Endothelial cell of umbilical vein (primary cell): ENCODE data around the gene ZNF763. TPM values are rescaled to one million over a fixed set of nuclear protein-coding genes. Genes with fewer than 3 reads are reported as not detected.

Source experiments
- BruUV-seq: library from RNA; stranded (reverse); fragments of 400-500 nt; replicated peaks from 2 replicates; lab custom pipeline; 2021; lab: Mats Ljungman, UMichigan
- CTCF ChIA-PET: fragments of 300-600, 350-600 bp; sonication (Branson Sonifier 250); formaldehyde crosslinking; loops from one replicate; lab custom pipeline; 2021; ENCODE audit warnings: antibody characterized with exemption, inconsistent platforms; lab: Charles Lee
- POLR2A ChIA-PET: fragments of 300-600, 350-600 bp; sonication (Branson Sonifier 250); formaldehyde crosslinking; loops from one replicate; lab custom pipeline; 2021; ENCODE audit warnings: antibody characterized with exemption, inconsistent platforms; lab: Charles Lee
- DNase-seq: peaks from one replicate; pipeline ENCODE4 v3.0.0-alpha.2; 2011; ENCODE audit warnings: low read depth, low spot score
- FAIRE-seq: peaks from 2 replicates; lab custom pipeline; 2011; peaks lifted over from hg19 to GRCh38; lab: Jason Lieb, UNC
- H2AFZ ChIP-seq: 2 replicates; pipeline ENCODE4 v1.6.0; 2012; ENCODE audit warnings: low read depth, low read length, control low read depth, inconsistent platforms
- H3K27ac ChIP-seq: 2 replicates; pipeline ENCODE4 v1.5.1; 2011; ENCODE audit warnings: low read depth, mild to moderate bottlenecking, control low read depth, low read length, moderate library complexity; ENCODE audit not compliant: insufficient read depth
- H3K27me3 ChIP-seq, 2 experiments: 2 replicates each; pipeline versions ENCODE4 v1.6.0 to v1.6.1; 2011; ENCODE audit warnings: low read length in 2 of 2, mixed read lengths in 1 of 2; ENCODE audit not compliant: control insufficient read depth in 2 of 2, insufficient read depth in 2 of 2
- H3K36me3 ChIP-seq, 2 experiments: 2 replicates in 1 of 2; 3 replicates in 1 of 2; pipeline ENCODE4 v1.5.1; 2011; ENCODE audit warnings: low read length in 2 of 2, mild to moderate bottlenecking in 1 of 2, moderate library complexity in 1 of 2; ENCODE audit not compliant: control insufficient read depth in 2 of 2, insufficient read depth in 2 of 2; ENCODE audit errors: extremely low read depth in 1 of 2
- H3K4me1 ChIP-seq: 3 replicates; pipeline ENCODE4 v1.5.1; 2011; ENCODE audit warnings: mild to moderate bottlenecking, low read length; ENCODE audit not compliant: control insufficient read depth, insufficient read depth; ENCODE audit errors: extremely low read depth
- H3K4me2 ChIP-seq: 2 replicates; pipeline ENCODE4 v1.6.1; 2011; ENCODE audit warnings: low read length, control low read depth, mixed read lengths; ENCODE audit not compliant: insufficient read depth
- H3K4me3 ChIP-seq, 3 experiments: fragments of 200-600 bp in 1 of 3; sonication (generic), shearing (Covaris generic) in 1 of 3; replicated peaks in 1 of 3; 2 replicates each; pipeline ENCODE4 v1.5.1; 2011 to 2016; ENCODE audit warnings: control low read depth in 3 of 3, low read length in 3 of 3, mild to moderate bottlenecking in 2 of 3, inconsistent platforms in 1 of 3, low read depth in 1 of 3, moderate library complexity in 1 of 3; ENCODE audit not compliant: insufficient read depth in 1 of 3
- H3K79me2 ChIP-seq: 2 replicates; pipeline ENCODE4 v1.6.0; 2012; ENCODE audit warnings: low read length, inconsistent platforms; ENCODE audit not compliant: control insufficient read depth, insufficient read depth
- H3K9ac ChIP-seq: replicated peaks from 2 replicates; pipeline ENCODE3; 2011; ENCODE audit warnings: low read length, control low read depth; ENCODE audit not compliant: insufficient read depth; ENCODE audit errors: extremely low read depth
- H3K9me1 ChIP-seq: replicated peaks from 3 replicates; pipeline ENCODE4 v1.6.0; 2011; ENCODE audit warnings: mild to moderate bottlenecking, low read length; ENCODE audit not compliant: control insufficient read depth, insufficient read depth; ENCODE audit errors: extremely low read depth
- H3K9me3 ChIP-seq: replicated peaks from 2 replicates; pipeline ENCODE4 v1.5.1; 2012; ENCODE audit warnings: low read length, inconsistent platforms; ENCODE audit not compliant: control insufficient read depth, insufficient read depth
- H4K20me1 ChIP-seq: replicated peaks from 2 replicates; pipeline ENCODE3; 2011; ENCODE audit warnings: mild to moderate bottlenecking, low read length; ENCODE audit not compliant: control insufficient read depth, insufficient read depth; ENCODE audit errors: extremely low read depth
- CTCF ChIP-seq, 2 donors: IDR thresholded peaks; 1 replicate in 1 of 2; 2 replicates in 1 of 2; pipeline ENCODE4 v1.5.1; 2011; ENCODE audit warnings: low read length in 2 of 2, mild to moderate bottlenecking in 2 of 2, moderate library complexity in 2 of 2, control low read depth in 1 of 2, inconsistent platforms in 1 of 2, low read depth in 1 of 2; ENCODE audit not compliant: insufficient read depth in 1 of 2; ENCODE audit errors: extremely low read depth in 1 of 2
- FOS ChIP-seq: IDR thresholded peaks from 2 replicates; pipeline ENCODE4 v1.6.1; 2011; ENCODE audit warnings: mild to moderate bottlenecking, low read length, moderate library complexity, borderline replicate concordance; ENCODE audit not compliant: insufficient read depth
- GATA2 ChIP-seq: IDR thresholded peaks from 2 replicates; pipeline ENCODE4 v1.7.0; 2011; ENCODE audit warnings: low read depth, mild to moderate bottlenecking, moderate library complexity, mixed read lengths, low read length; ENCODE audit not compliant: insufficient read length, insufficient read depth
- POLR2A ChIP-seq: IDR thresholded peaks from 2 replicates; pipeline ENCODE4 v1.6.1; 2012; ENCODE audit warnings: low read depth, mild to moderate bottlenecking, control low read depth, low read length
- POLR2AphosphoS5 ChIP-seq: IDR thresholded peaks from 2 replicates; pipeline ENCODE4 v1.6.1; 2012; ENCODE audit warnings: low read depth, mild to moderate bottlenecking, control low read depth, low read length, moderate library complexity; ENCODE audit not compliant: insufficient read depth
- dilution Hi-C: fragments of 300-500 bp; cut with MboI; formaldehyde crosslinking; loops from one replicate; pipeline ENCODE4 v1.15.0; 2019; ENCODE audit warnings: low sequenced_read_pairs; ENCODE audit not compliant: extremely low pct_ligation_motif_present
- intact Hi-C: fragments of 100-400 bp; cut with micrococcal nuclease; formaldehyde crosslinking; loops from one replicate; pipeline ENCODE4 v1.10.0; 2022
- polyA plus RNA-seq, 4 experiments: library from polyadenylated mRNA; depleted of rRNA in 3 of 4; stranded (reverse) in 3 of 4; unstranded in 1 of 4; fragments of >200 nt; gene quantifications; 2 replicates each; pipeline versions ENCODE4 v1.2.1 to v1.2.3, GENCODE V29; 2011 to 2012; ENCODE audit warnings: missing spikeins in 1 of 4
- total RNA-seq: library from RNA; stranded (reverse); gene quantifications from 2 replicates; pipeline ENCODE4 v1.2.3, GENCODE V29; 2021

ZNF763 gene
- total and polyA plus RNA-seq, 2 donors (not counting 3 experiments of a cell fraction or from before 2014, with no cell fraction given), result 0.17 to 0.77 TPM

- Histone ChIP-seq H3K9me1 (no peaks in the 10 kb centered on the region), H3K9me3 (no peaks in the 10 kb centered on the region), H3K4me2 (no peak overlapping the region), H3K27ac (no peak overlapping the region), H3K36me3 (no peaks in the 10 kb centered on the region), H2AFZ (no peak overlapping the region), H3K4me1 (no peaks in the 10 kb centered on the region), H3K4me3 (no peak overlapping the region), H3K79me2 (peaks cover 1% of the 10 kb centered on the region), H4K20me1 (no peaks in the 10 kb centered on the region), H3K27me3 (no peaks in the 10 kb centered on the region), H3K9ac (no peak overlapping the region)
- ChIA-PET POLR2A (no interaction called here), CTCF (interaction anchor here (0.7 kb wide), 1 partner anchor 447 kb away, joined by 3 read pairs; no protein-coding TSS in a partner anchor)
- no peak for DNase-seq
- no peak for FAIRE-seq
- intact Hi-C loops, result no loop called here
- dilution Hi-C loops, result no loop called here
- TF ChIP-seq FOS, result no peak
- no peak for TF ChIP-seq GATA2
- no peak for TF ChIP-seq CTCF (IDR thresholded peaks at IDR 0.05; ENCODE audit: extremely low read depth in 1 of 2, insufficient read depth in 1 of 2, low read depth in 1 of 2, low read length in 2 of 2)
- TF ChIP-seq POLR2A, result no peak
- TF ChIP-seq POLR2AphosphoS5, result no peak
- no TSS peak for BruUV-seq
Observed at GRCh38 chr19:11995174-11995573, 30.3 kb downstream of the ZNF763 start.
